ENCODE measurements around the gene SDK1. TPM values are rescaled to one million over a fixed set of nuclear protein-coding genes. Genes with fewer than 3 reads are reported as not detected.
A peak's percentile ranks its signal among the peaks of the same experiment; 100 is the strongest.

Gene SDK1
- polyA plus RNA-seq, 2 of the 4 experiments (the other 2 are of a cell fraction), result 0.12 to 0.28 TPM

DNA sequence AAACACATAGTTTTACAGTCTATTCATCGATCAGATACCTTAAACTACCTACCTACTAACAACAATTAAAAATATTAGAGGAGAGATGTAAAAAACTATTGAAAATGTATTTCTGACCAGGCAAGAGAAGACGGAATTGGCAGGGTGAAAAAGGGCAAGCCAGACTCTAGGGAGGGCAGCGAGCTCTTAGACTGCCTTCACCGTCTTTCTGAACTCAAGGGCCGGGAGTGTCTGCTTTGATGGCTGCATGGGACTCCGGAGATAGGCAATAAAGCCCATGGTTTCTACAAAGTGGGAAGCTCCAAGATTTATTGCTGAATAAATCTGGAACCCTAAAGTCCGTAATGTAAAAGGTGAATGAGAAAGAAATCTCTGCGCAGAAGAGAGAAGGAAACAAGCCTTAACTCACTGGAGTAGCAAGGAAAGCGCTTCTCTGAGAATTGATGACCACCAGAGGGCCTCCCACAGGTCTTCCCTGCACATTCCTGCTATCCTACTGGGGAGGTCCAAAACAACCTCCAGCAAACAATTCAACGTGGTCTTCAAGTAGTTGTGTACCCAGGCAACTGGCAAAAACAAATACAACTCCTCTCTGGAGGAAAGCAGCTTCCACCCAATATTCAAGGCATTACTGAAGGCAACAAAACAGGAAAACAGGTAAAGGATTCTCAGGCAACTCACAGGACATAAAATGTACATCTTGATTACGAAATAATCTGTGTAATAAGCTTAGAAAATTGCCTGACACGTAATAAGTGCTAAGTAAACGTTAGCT is 181.3 kb downstream of the SDK1 start (continued):
- TF ChIP-seq RAD21 (conservative IDR thresholded peaks at IDR 0.05 in 1 of 2, IDR thresholded peaks at IDR 0.05 in 1 of 2) (peak; percentile 52 to 69), CHD2 (IDR thresholded peaks at IDR 0.05; ENCODE audit: low read length, partially characterized antibody) (no peak), CTCF (IDR thresholded peaks at IDR 0.05) (peak; percentile 70), RARB (CRISPR knock-in tag; IDR thresholded peaks at IDR 0.05) (no peak), NR3C1 (IDR thresholded peaks at IDR 0.05) (no peak)
- TF ChIP-seq, protein P1, sequence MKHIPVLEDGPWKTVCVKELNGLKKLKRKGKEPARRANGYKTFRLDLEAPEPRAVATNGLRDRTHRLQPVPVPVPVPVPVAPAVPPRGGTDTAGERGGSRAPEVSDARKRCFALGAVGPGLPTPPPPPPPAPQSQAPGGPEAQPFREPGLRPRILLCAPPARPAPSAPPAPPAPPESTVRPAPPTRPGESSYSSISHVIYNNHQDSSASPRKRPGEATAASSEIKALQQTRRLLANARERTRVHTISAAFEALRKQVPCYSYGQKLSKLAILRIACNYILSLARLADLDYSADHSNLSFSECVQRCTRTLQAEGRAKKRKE (CRISPR knock-in tag; IDR thresholded peaks at IDR 0.05; ENCODE audit: low read depth), result no peak

DNA sequence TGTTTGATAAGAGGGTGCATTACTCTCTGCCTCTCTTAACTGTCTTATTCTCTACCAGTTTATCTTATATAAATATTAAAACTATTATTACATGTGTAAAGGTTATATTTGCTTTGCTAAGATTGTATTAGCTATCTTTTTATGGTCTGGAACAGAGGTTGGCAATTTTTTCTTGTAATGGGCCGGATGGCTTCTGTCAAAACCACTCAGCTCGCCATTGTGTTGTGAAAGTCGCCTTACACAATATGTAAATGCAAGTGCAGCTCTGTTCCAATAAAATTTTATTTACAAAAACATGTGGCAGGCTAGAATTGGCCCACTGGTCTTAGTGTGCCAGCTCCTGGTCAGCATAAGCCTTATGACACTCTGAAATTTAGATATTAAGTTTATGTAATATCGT is 185.8 kb downstream of the SDK1 start:
- no peak overlapping the region for H3K27ac ChIP-seq
- H3K4me1 ChIP-seq, result peaks cover 5% of the 10 kb centered on the region; the same call in 1 of the 3 replicates
- H3K4me2 ChIP-seq, result no peak overlapping the region
- ChIA-PET CTCF (interaction anchor here (1.1 to 2.0 kb wide), 2 partner anchors 10 to 104 kb away, joined by 3 to 7 read pairs; no protein-coding TSS in a partner anchor), POLR2A (interaction anchor here (0.6 kb wide), 1 partner anchor 901 kb away, joined by 5 read pairs; no protein-coding TSS in a partner anchor)
- TF ChIP-seq MYC (IDR thresholded peaks at IDR 0.05; ENCODE audit: borderline replicate concordance, low read length) (no peak), ZFP36 (IDR thresholded peaks at IDR 0.05; ENCODE audit: borderline replicate concordance, partially characterized antibody) (no peak), HES2 (IDR thresholded peaks at IDR 0.05) (no peak), RFX5 (IDR thresholded peaks at IDR 0.05) (no peak), ZC3H11A (IDR thresholded peaks at IDR 0.05) (no peak), ELK1 (IDR thresholded peaks at IDR 0.05; ENCODE audit: low read depth, low read length) (no peak), TFCP2L1 (CRISPR knock-in tag; IDR thresholded peaks at IDR 0.05) (no peak), CBX8 (IDR thresholded peaks at IDR 0.05) (no peak), RAD21 (conservative IDR thresholded peaks at IDR 0.05 in 1 of 2, IDR thresholded peaks at IDR 0.05 in 1 of 2) (no peak), CBX2 (IDR thresholded peaks at IDR 0.05; ENCODE audit: borderline replicate concordance, low read depth) (no peak), HDAC2 (IDR thresholded peaks at IDR 0.05) (no peak), CHD2 (IDR thresholded peaks at IDR 0.05; ENCODE audit: low read length, partially characterized antibody) (no peak)
- TF ChIP-seq, protein P2, sequence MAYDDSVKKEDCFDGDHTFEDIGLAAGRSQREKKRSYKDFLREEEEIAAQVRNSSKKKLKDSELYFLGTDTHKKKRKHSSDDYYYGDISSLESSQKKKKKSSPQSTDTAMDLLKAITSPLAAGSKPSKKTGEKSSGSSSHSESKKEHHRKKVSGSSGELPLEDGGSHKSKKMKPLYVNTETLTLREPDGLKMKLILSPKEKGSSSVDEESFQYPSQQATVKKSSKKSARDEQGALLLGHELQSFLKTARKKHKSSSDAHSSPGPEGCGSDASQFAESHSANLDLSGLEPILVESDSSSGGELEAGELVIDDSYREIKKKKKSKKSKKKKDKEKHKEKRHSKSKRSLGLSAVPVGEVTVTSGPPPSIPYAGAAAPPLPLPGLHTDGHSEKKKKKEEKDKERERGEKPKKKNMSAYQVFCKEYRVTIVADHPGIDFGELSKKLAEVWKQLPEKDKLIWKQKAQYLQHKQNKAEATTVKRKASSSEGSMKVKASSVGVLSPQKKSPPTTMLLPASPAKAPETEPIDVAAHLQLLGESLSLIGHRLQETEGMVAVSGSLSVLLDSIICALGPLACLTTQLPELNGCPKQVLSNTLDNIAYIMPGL (CRISPR knock-in tag; IDR thresholded peaks at IDR 0.05; ENCODE audit: borderline replicate concordance), result no peak
- TF ChIP-seq, protein P3, sequence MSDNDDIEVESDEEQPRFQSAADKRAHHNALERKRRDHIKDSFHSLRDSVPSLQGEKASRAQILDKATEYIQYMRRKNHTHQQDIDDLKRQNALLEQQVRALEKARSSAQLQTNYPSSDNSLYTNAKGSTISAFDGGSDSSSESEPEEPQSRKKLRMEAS (IDR thresholded peaks at IDR 0.05), result no peak
- ATAC-seq (no peak), FAIRE-seq (no peak), DNase-seq (ENCODE audit: low read depth in 1 of 2, low spot score in 1 of 2) (no peak)
- 37% methylated on average over 4 of the region's 4 CpGs for WGBS (ENCODE audit: missing lambda C conversion rate)
- no peaks in the 10 kb centered on the region for H3K9me3 ChIP-seq
- H3K4me3 ChIP-seq, result no peak overlapping the region

Measured in A549 (cell line).